ENCODE measurements around the gene ACVR2B.
"Not testable (repeated sequence)": the region's sequence is repeated elsewhere in the genome, so short reads cannot be mapped to it uniquely, and the experiment has no call there.

The ACVR2B gene

GRCh38 chr3:38453075-38453912, at the start of gene ACVR2B:
TSS of gene ACVR2B (plus strand) at chr3:38453890. CDS start at chr3:38454323, 433 bp downstream.
- peaks cover 8 to 40% (median 35%) of the 10 kb centered on the region in 5 donors for H3K4me1 ChIP-seq (ENCODE audit: control insufficient read depth in 5 of 5, insufficient read depth in 5 of 5, low read length in 5 of 5)
- H3K9me3 ChIP-seq (ENCODE audit: control insufficient read depth in 5 of 5, low read length in 5 of 5) = no peaks in the 10 kb centered on the region
- no peaks in the 10 kb centered on the region for H3K27me3 ChIP-seq (ENCODE audit: control insufficient read depth in 5 of 5, insufficient read depth in 4 of 5, low read length in 5 of 5)
- H3K27ac ChIP-seq (ENCODE audit: low read depth, low read length) = peak within 1 kb of the TSS; percentile 54
- H3K36me3 ChIP-seq (ENCODE audit: control insufficient read depth in 5 of 5, insufficient read depth in 5 of 5, low read length in 5 of 5) = no peaks in the 10 kb centered on the region
- H3K4me3 ChIP-seq (ENCODE audit: low read depth in 1 of 5, low read length in 5 of 5) = peak within 1 kb of the TSS; percentile 81 to 85 (median 83)
- H3K9ac ChIP-seq (ENCODE audit: low read length in 5 of 5) = peak within 1 kb of the TSS; percentile 26 to 73 (median 67)

GRCh38 chr3:38404286-38404685, 49.4 kb upstream of the ACVR2B start:
- H3K9me3 ChIP-seq (ENCODE audit: control insufficient read depth in 5 of 5, low read length in 5 of 5) = no peaks in the 10 kb centered on the region
- H3K4me1 ChIP-seq (ENCODE audit: control insufficient read depth in 5 of 5, insufficient read depth in 5 of 5, low read length in 5 of 5) = peaks cover 0 to 4% (median 0%) of the 10 kb centered on the region in 5 donors
- no peaks in the 10 kb centered on the region for H3K27me3 ChIP-seq (ENCODE audit: control insufficient read depth in 5 of 5, insufficient read depth in 4 of 5, low read length in 5 of 5)
- H3K9ac ChIP-seq (ENCODE audit: low read length in 5 of 5) = no peak overlapping the region
- peaks cover 10 to 32% (median 24%) of the 10 kb centered on the region in 5 donors for H3K36me3 ChIP-seq (ENCODE audit: control insufficient read depth in 5 of 5, insufficient read depth in 5 of 5, low read length in 5 of 5)
- no peak overlapping the region for H3K4me3 ChIP-seq (ENCODE audit: low read depth in 1 of 5, low read length in 5 of 5)
- H3K27ac ChIP-seq (ENCODE audit: low read depth, low read length) = no peak overlapping the region

- H3K9me3 ChIP-seq (ENCODE audit: control insufficient read depth in 5 of 5, low read length in 5 of 5) = no peaks in the 10 kb centered on the region
Measured at GRCh38 chr3:38411591-38411990, 42.1 kb upstream of the ACVR2B start.

GRCh38 chr3:38420758-38421157, 32.9 kb upstream of the ACVR2B start:
- not testable (repeated sequence) for H3K9ac ChIP-seq (ENCODE audit: low read length in 5 of 5); H3K9me3 ChIP-seq (ENCODE audit: control insufficient read depth in 5 of 5, low read length in 5 of 5); H3K27me3 ChIP-seq (ENCODE audit: control insufficient read depth in 5 of 5, insufficient read depth in 4 of 5, low read length in 5 of 5); H3K27ac ChIP-seq (ENCODE audit: low read depth, low read length); H3K4me3 ChIP-seq (ENCODE audit: low read depth in 1 of 5, low read length in 5 of 5); H3K4me1 ChIP-seq (ENCODE audit: control insufficient read depth in 5 of 5, insufficient read depth in 5 of 5, low read length in 5 of 5); H3K36me3 ChIP-seq (ENCODE audit: control insufficient read depth in 5 of 5, insufficient read depth in 5 of 5, low read length in 5 of 5)

More at GRCh38 chr3:38411591-38411990, 42.1 kb upstream of the ACVR2B start:
- Histone ChIP-seq H3K4me1 (ENCODE audit: control insufficient read depth in 5 of 5, insufficient read depth in 5 of 5, low read length in 5 of 5) (no peaks in the 10 kb centered on the region), H3K4me3 (ENCODE audit: low read depth in 1 of 5, low read length in 5 of 5) (no peak overlapping the region), H3K27ac (ENCODE audit: low read depth, low read length) (no peak overlapping the region), H3K9ac (ENCODE audit: low read length in 5 of 5) (no peak overlapping the region), H3K27me3 (ENCODE audit: control insufficient read depth in 5 of 5, insufficient read depth in 4 of 5, low read length in 5 of 5) (no peaks in the 10 kb centered on the region), H3K36me3 (ENCODE audit: control insufficient read depth in 5 of 5, insufficient read depth in 5 of 5, low read length in 5 of 5) (peaks cover 0 to 2% (median 0%) of the 10 kb centered on the region in 5 donors)

- Histone ChIP-seq H3K27me3 (ENCODE audit: control insufficient read depth in 5 of 5, insufficient read depth in 4 of 5, low read length in 5 of 5) (no peaks in the 10 kb centered on the region), H3K36me3 (ENCODE audit: control insufficient read depth in 5 of 5, insufficient read depth in 5 of 5, low read length in 5 of 5) (no peaks in the 10 kb centered on the region), H3K27ac (ENCODE audit: low read depth, low read length) (no peak overlapping the region)
Measured at GRCh38 chr3:38421679-38422336, 31.9 kb upstream of the ACVR2B start.

GRCh38 chr3:38426798-38427426, 26.8 kb upstream of the ACVR2B start:
- H3K27me3 ChIP-seq (ENCODE audit: control insufficient read depth in 5 of 5, insufficient read depth in 4 of 5, low read length in 5 of 5); H3K36me3 ChIP-seq (ENCODE audit: control insufficient read depth in 5 of 5, insufficient read depth in 5 of 5, low read length in 5 of 5); H3K9me3 ChIP-seq (ENCODE audit: control insufficient read depth in 5 of 5, low read length in 5 of 5); H3K4me3 ChIP-seq (ENCODE audit: low read depth in 1 of 5, low read length in 5 of 5); H3K4me1 ChIP-seq (ENCODE audit: control insufficient read depth in 5 of 5, insufficient read depth in 5 of 5, low read length in 5 of 5); H3K27ac ChIP-seq (ENCODE audit: low read depth, low read length); H3K9ac ChIP-seq (ENCODE audit: low read length in 5 of 5): not testable (repeated sequence)

More at GRCh38 chr3:38421679-38422336, 31.9 kb upstream of the ACVR2B start:
- no peak overlapping the region for H3K4me3 ChIP-seq (ENCODE audit: low read depth in 1 of 5, low read length in 5 of 5)
- H3K9me3 ChIP-seq (ENCODE audit: control insufficient read depth in 5 of 5, low read length in 5 of 5) = no peaks in the 10 kb centered on the region
- H3K9ac ChIP-seq (ENCODE audit: low read length in 5 of 5) = no peak overlapping the region
- H3K4me1 ChIP-seq (ENCODE audit: control insufficient read depth in 5 of 5, insufficient read depth in 5 of 5, low read length in 5 of 5) = no peaks in the 10 kb centered on the region

- H3K27ac ChIP-seq (ENCODE audit: low read depth, low read length); H3K9ac ChIP-seq (ENCODE audit: low read length in 5 of 5); H3K36me3 ChIP-seq (ENCODE audit: control insufficient read depth in 5 of 5, insufficient read depth in 5 of 5, low read length in 5 of 5); H3K27me3 ChIP-seq (ENCODE audit: control insufficient read depth in 5 of 5, insufficient read depth in 4 of 5, low read length in 5 of 5); H3K4me1 ChIP-seq (ENCODE audit: control insufficient read depth in 5 of 5, insufficient read depth in 5 of 5, low read length in 5 of 5): not testable (repeated sequence)
- H3K4me3 ChIP-seq (ENCODE audit: low read depth in 1 of 5, low read length in 5 of 5) = peak overlapping the region in 1 of 5 donors; percentile 29
- H3K9me3 ChIP-seq (ENCODE audit: control insufficient read depth in 5 of 5, low read length in 5 of 5) = peaks cover 0 to 16% (median 7%) of the 10 kb centered on the region in 5 donors
Measured at GRCh38 chr3:38432871-38433658, 20.6 kb upstream of the ACVR2B start.

- H3K9ac ChIP-seq (ENCODE audit: low read length in 5 of 5); H3K4me1 ChIP-seq (ENCODE audit: control insufficient read depth in 5 of 5, insufficient read depth in 5 of 5, low read length in 5 of 5); H3K27ac ChIP-seq (ENCODE audit: low read depth, low read length); H3K36me3 ChIP-seq (ENCODE audit: control insufficient read depth in 5 of 5, insufficient read depth in 5 of 5, low read length in 5 of 5); H3K27me3 ChIP-seq (ENCODE audit: control insufficient read depth in 5 of 5, insufficient read depth in 4 of 5, low read length in 5 of 5); H3K4me3 ChIP-seq (ENCODE audit: low read depth in 1 of 5, low read length in 5 of 5): not testable (repeated sequence)
- H3K9me3 ChIP-seq (ENCODE audit: control insufficient read depth in 5 of 5, low read length in 5 of 5) = peaks cover 0 to 18% (median 11%) of the 10 kb centered on the region in 5 donors
Measured at GRCh38 chr3:38433661-38434060, 20.0 kb upstream of the ACVR2B start.

GRCh38 chr3:38438436-38439069, 15.1 kb upstream of the ACVR2B start:
- H3K4me3 ChIP-seq (ENCODE audit: low read depth in 1 of 5, low read length in 5 of 5); H3K27ac ChIP-seq (ENCODE audit: low read depth, low read length); H3K4me1 ChIP-seq (ENCODE audit: control insufficient read depth in 5 of 5, insufficient read depth in 5 of 5, low read length in 5 of 5); H3K36me3 ChIP-seq (ENCODE audit: control insufficient read depth in 5 of 5, insufficient read depth in 5 of 5, low read length in 5 of 5); H3K9ac ChIP-seq (ENCODE audit: low read length in 5 of 5); H3K27me3 ChIP-seq (ENCODE audit: control insufficient read depth in 5 of 5, insufficient read depth in 4 of 5, low read length in 5 of 5): not testable (repeated sequence)
- H3K9me3 ChIP-seq (ENCODE audit: control insufficient read depth in 5 of 5, low read length in 5 of 5) = peaks cover 0 to 22% (median 5%) of the 10 kb centered on the region in 5 donors
